HepG2 (cell line): ENCODE measurements around the gene CTTNBP2NL. TPM values are rescaled to one million over a fixed set of nuclear protein-coding genes. Genes with fewer than 3 reads are reported as not detected.

Source experiments
- ARNT2 ChIP-seq: sonication (generic); formaldehyde crosslinking; IDR thresholded peaks from 2 replicates; pipeline ENCODE4 v1.8.0; 2022; ENCODE audit warnings: mild to moderate bottlenecking, low read depth, missing genetic modification reagents, moderate library complexity
- ARNTL ChIP-seq: sonication (generic); formaldehyde crosslinking; IDR thresholded peaks from 2 replicates; pipeline ENCODE4 v1.4.0; 2020; ENCODE audit warnings: mild to moderate bottlenecking, missing genetic modification reagents
- CCAR2 ChIP-seq: fragments of 200-400 bp; formaldehyde crosslinking; optimal IDR thresholded peaks from 2 replicates; pipeline ENCODE3; 2018; ENCODE audit warnings: low read depth, mild to moderate bottlenecking, low read length, moderate library complexity
- CHCHD3 ChIP-seq: sonication (generic); formaldehyde crosslinking; IDR thresholded peaks from 2 replicates; pipeline ENCODE4 v1.8.0; 2022; ENCODE audit warnings: mild to moderate bottlenecking, missing genetic modification reagents, moderate library complexity
- DNMT1 ChIP-seq: sonication (generic); formaldehyde crosslinking; IDR thresholded peaks from 2 replicates; pipeline ENCODE4 v1.5.1; 2020; ENCODE audit warnings: mild to moderate bottlenecking, missing genetic modification reagents
- FLYWCH1 ChIP-seq: sonication (generic); formaldehyde crosslinking; IDR thresholded peaks from 2 replicates; pipeline ENCODE4 v1.8.1; 2023; ENCODE audit warnings: mild to moderate bottlenecking, missing genetic modification reagents
- HDAC1 ChIP-seq: sonication (generic); formaldehyde crosslinking; IDR thresholded peaks from 2 replicates; pipeline ENCODE4 v1.5.1; 2020; ENCODE audit warnings: mild to moderate bottlenecking, missing genetic modification reagents
- IRX3 ChIP-seq: sonication (generic); formaldehyde crosslinking; IDR thresholded peaks from 2 replicates; pipeline ENCODE4 v1.8.1; 2023; ENCODE audit warnings: mild to moderate bottlenecking, low read depth, missing genetic modification reagents, borderline replicate concordance
- MEIS1 ChIP-seq: sonication (generic); formaldehyde crosslinking; IDR thresholded peaks from 2 replicates; pipeline ENCODE4 v1.9.0; 2021; ENCODE audit warnings: mild to moderate bottlenecking, missing genetic modification reagents, moderate library complexity, borderline replicate concordance
- RBM39 ChIP-seq: fragments of 200-400 bp; formaldehyde crosslinking; IDR thresholded peaks from one replicate; pipeline ENCODE4 v1.6.1; 2018; ENCODE audit warnings: antibody characterized with exemption, mild to moderate bottlenecking, low read depth, low read length; ENCODE audit not compliant: poor library complexity, severe bottlenecking
- RERE ChIP-seq: IDR thresholded peaks from 2 replicates; pipeline ENCODE4 v1.6.1; 2016; ENCODE audit warnings: low read depth, missing genetic modification reagents, missing compliant biosample characterization
- SRSF1 ChIP-seq: fragments of 200-400 bp; formaldehyde crosslinking; optimal IDR thresholded peaks from 2 replicates; pipeline ENCODE3; 2017; ENCODE audit warnings: mild to moderate bottlenecking, low read depth, low read length, moderate library complexity
- STAT5B ChIP-seq: sonication (generic); formaldehyde crosslinking; IDR thresholded peaks from 2 replicates; pipeline ENCODE4 v1.4.0; 2020; ENCODE audit warnings: missing genetic modification reagents
- ZBTB39 ChIP-seq: sonication (generic); formaldehyde crosslinking; IDR thresholded peaks from 2 replicates; pipeline ENCODE4 v1.5.0; 2020; ENCODE audit warnings: missing genetic modification reagents
- ZNF354B ChIP-seq: sonication (generic); formaldehyde crosslinking; IDR thresholded peaks from 2 replicates; pipeline ENCODE4 v1.8.0; 2022; ENCODE audit warnings: mild to moderate bottlenecking, missing genetic modification reagents
- ZNF710 ChIP-seq: sonication (generic); formaldehyde crosslinking; IDR thresholded peaks from 2 replicates; pipeline ENCODE4 v1.5.0; 2020; ENCODE audit warnings: mild to moderate bottlenecking, missing genetic modification reagents, borderline replicate concordance
- ZNF75D ChIP-seq: sonication (generic); formaldehyde crosslinking; IDR thresholded peaks from 2 replicates; pipeline ENCODE4 v1.8.1; 2023; ENCODE audit warnings: missing genetic modification reagents, mild to moderate bottlenecking, borderline replicate concordance
- ZNF839 ChIP-seq: sonication (generic); formaldehyde crosslinking; IDR thresholded peaks from 2 replicates; pipeline ENCODE4 v1.4.0; 2020; ENCODE audit warnings: missing genetic modification reagents, mild to moderate bottlenecking, borderline replicate concordance
- polyA plus RNA-seq, 8 experiments: library from polyadenylated mRNA; depleted of rRNA in 3 of 8; stranded (reverse) in 7 of 8; unstranded in 1 of 8; fragments of >200 nt; fragmentation: Illumina TruSeq in 4 of 8; extraction: Trizol in 4 of 8; gene quantifications; 2 replicates each; pipeline versions ENCODE4 v1.2.1 to v1.2.3, GENCODE V29; 2011 to 2016; ENCODE audit warnings: low read depth in 4 of 8, missing spikeins in 1 of 8, mixed read lengths in 1 of 8; ENCODE audit not compliant: insufficient read depth in 1 of 8
- total RNA-seq, 5 experiments: library from RNA; depleted of rRNA; stranded (reverse); fragments of >200 nt; fragmentation: Illumina TruSeq; extraction: Trizol; gene quantifications; 2 replicates each; pipeline ENCODE4 v1.2.3, GENCODE V29; 2016; ENCODE audit warnings: low read depth in 1 of 5

CTTNBP2NL gene
- total and polyA plus RNA-seq, 2 of the 13 experiments (the other 11 are each of a cell fraction or from before 2014, with no cell fraction given), result 2.1 to 4.1 TPM

- TF ChIP-seq ZBTB39 (CRISPR knock-in tag), result no peak
- TF ChIP-seq IRX3, result no peak
- TF ChIP-seq CCAR2, result no peak
- TF ChIP-seq MEIS1 (CRISPR knock-in tag), result no peak
- TF ChIP-seq ARNT2, result no peak; the same call in 1 of the 2 replicates
- peak; percentile 57 for TF ChIP-seq RBM39
- no peak for TF ChIP-seq FLYWCH1 (CRISPR knock-in tag)
- no peak for TF ChIP-seq ZNF710 (CRISPR knock-in tag)
- TF ChIP-seq SRSF1, result no peak
- TF ChIP-seq ARNTL (CRISPR knock-in tag), result no peak
- no peak for TF ChIP-seq HDAC1
- no peak for TF ChIP-seq ZNF75D (CRISPR knock-in tag)
- no peak for TF ChIP-seq CHCHD3
- TF ChIP-seq ZNF354B (CRISPR knock-in tag), result no peak
- TF ChIP-seq ZNF839 (CRISPR knock-in tag), result no peak
- TF ChIP-seq STAT5B, result no peak
- TF ChIP-seq DNMT1 (CRISPR knock-in tag), result no peak
- TF ChIP-seq RERE (CRISPR knock-in tag), result no peak
Measured at GRCh38 chr1:112508278-112509004, 112.4 kb downstream of the CTTNBP2NL start, which contains the start of gene WNT2B (continued).
